Retinal pigment epithelial cell (primary cell): ENCODE measurements around the gene ALDH3B2.
"Not testable (repeated sequence)": the region's sequence is repeated elsewhere in the genome, so short reads cannot be mapped to it uniquely, and the experiment has no call there.

ENCODE experiments used
- DNase-seq: peaks from one replicate; pipeline ENCODE4 v3.0.0-alpha.2; 2010; ENCODE audit warnings: low read depth
- H3K4me3 ChIP-seq: 2 replicates; pipeline ENCODE4 v1.5.1; 2011; ENCODE audit warnings: mild to moderate bottlenecking, low read length, control low read depth, moderate library complexity
- TF ChIP-seq, protein P1 (sequence below): conservative IDR thresholded peaks from 2 replicates; pipeline ENCODE4 v1.5.1; 2011; ENCODE audit warnings: low read depth, low read length, control low read depth, inconsistent platforms

ALDH3B2 gene

DNA sequence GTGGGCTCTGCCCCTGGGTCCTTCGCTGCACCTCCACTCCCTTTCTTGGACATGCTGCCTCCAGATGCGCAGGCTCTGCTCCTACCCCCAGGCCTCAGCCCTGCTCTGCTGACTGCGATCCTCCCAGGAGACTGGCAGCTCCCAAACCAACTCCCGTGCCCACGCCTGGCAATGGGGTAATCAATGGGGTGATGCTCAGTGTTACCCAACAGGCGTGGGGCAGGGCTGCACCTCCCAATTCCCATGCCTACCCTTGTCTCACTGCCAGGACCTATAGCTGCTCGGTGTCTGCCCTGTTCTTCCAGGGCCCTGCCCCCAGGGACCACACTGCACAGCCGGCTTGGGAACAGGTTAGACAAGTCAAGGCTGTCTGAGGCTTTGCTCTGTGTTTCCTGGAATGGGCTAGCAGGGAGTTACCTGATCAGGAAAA lies at the start of gene ALDH3B2:
TSS of gene ALDH3B2 (minus strand) at position 182 of the 430 bp plus-strand sequence. CDS start 7,688 bp downstream, outside the sequence.
- H3K4me3 ChIP-seq: no peak within 1 kb of the TSS
- DNase-seq: no peak
- TF ChIP-seq, protein P1, sequence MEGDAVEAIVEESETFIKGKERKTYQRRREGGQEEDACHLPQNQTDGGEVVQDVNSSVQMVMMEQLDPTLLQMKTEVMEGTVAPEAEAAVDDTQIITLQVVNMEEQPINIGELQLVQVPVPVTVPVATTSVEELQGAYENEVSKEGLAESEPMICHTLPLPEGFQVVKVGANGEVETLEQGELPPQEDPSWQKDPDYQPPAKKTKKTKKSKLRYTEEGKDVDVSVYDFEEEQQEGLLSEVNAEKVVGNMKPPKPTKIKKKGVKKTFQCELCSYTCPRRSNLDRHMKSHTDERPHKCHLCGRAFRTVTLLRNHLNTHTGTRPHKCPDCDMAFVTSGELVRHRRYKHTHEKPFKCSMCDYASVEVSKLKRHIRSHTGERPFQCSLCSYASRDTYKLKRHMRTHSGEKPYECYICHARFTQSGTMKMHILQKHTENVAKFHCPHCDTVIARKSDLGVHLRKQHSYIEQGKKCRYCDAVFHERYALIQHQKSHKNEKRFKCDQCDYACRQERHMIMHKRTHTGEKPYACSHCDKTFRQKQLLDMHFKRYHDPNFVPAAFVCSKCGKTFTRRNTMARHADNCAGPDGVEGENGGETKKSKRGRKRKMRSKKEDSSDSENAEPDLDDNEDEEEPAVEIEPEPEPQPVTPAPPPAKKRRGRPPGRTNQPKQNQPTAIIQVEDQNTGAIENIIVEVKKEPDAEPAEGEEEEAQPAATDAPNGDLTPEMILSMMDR: no peak

DNA sequence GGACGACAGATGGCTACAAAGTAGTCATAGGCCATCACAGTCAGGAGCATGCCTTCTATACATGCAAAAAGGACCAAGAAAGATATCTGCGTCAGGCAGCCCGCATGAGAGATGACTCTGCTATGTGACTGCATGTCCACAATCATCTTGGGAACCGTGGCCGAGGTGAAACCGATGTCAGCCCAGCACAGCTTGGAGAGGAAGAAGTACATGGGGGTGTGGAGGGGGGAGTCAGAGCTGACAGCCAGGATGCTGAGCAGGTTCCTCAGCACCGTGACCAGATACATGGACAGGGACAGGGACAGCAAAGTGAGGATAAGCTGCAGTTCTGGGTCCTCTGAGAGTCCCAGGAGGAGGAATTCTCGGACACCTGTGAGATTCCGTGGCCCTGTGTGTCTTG lies 48.6 kb upstream of the ALDH3B2 start:
- not testable (repeated sequence) for DNase-seq, H3K4me3 ChIP-seq

DNA sequence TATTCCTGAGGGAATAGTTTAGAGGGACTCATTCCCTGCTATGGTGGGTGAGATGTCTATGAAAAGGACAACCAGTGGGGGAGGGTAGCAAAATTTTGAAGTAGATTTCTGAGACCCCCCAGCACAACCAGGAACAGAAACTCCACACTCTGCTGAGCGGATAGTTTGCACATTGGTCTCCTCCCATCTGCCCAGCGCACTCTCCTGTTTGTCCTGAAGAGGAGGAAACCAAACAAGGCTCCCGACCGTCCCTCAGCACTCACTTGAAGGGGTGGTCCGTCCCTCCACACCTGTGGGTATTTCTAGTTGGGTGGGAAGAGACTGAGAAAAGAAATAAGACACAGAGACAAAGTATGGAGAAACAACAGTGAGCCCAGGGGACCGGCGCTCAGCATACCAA lies 41.8 kb upstream of the ALDH3B2 start:
- not testable (repeated sequence) for H3K4me3 ChIP-seq, DNase-seq

GRCh38 chr11:67715801-67716200 lies 41.4 kb upstream of the ALDH3B2 start:
- DNase-seq, H3K4me3 ChIP-seq: not testable (repeated sequence)

GRCh38 chr11:67713892-67714509 lies 39.6 kb upstream of the ALDH3B2 start:
- TF ChIP-seq, protein P1: peak; percentile 20
- not testable (repeated sequence) for H3K4me3 ChIP-seq, DNase-seq

DNA sequence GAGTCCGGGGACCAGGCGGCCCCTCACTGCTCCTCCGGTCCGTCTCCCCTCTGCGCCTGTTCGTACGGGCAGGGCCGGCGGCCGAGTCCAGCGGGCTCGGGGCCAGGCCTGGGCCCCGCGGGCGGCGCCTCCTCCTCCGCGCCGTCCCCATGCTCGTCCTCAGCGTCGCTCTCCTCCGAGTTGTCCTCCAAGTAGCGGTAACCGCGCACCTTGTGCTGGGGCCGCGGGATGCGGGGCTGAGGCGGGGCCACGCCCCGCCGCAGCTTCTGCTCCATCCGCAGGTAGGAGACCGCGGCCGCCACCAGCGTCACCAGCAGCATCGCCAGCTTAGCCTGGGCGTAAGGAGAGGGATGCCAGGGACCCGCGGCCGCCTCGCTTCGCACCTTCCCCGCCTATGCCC lies 37.3 kb upstream of the ALDH3B2 start:
- DNase-seq, H3K4me3 ChIP-seq: not testable (repeated sequence)

DNA sequence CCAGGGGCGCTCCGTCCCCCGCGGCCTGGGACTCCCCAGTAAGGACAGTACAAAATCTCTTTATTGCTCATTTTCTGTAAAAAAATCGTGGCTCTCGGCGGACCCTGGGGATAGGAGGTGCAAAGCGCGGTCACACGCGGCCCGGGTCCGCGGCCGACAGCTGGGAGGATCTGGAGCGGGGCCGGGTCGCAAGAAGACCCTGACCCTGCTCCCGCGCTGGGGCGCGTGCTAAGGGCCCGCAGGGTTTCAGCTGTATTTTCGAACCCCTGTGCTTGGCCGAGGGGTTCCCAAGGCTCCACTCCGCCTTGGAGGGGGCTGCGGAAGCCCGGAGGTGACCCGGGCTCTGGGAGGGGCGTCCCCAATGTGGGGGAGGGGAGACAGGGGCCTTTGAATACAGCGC lies 36.8 kb upstream of the ALDH3B2 start:
- H3K4me3 ChIP-seq, DNase-seq: not testable (repeated sequence)

DNA sequence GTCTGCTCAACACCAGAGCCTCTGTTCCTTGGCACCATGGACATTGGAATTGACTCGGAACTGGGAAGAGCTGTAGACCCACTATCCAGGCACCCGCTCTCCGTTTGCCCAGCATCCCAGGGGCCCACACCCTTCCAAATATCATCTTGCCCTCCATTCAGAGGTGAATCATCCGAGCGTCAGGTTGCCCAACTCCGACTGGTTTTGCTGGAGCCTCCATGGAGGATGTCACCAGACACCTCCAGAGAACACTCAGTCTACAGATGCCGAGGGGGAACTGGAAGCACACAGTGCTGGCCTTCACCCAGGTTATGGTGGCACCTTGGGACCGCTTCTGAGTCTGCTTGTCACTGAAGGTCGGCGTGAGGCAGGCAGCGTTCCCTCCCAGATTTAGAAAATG lies 35.4 kb upstream of the ALDH3B2 start:
- not testable (repeated sequence) for DNase-seq, H3K4me3 ChIP-seq

DNA sequence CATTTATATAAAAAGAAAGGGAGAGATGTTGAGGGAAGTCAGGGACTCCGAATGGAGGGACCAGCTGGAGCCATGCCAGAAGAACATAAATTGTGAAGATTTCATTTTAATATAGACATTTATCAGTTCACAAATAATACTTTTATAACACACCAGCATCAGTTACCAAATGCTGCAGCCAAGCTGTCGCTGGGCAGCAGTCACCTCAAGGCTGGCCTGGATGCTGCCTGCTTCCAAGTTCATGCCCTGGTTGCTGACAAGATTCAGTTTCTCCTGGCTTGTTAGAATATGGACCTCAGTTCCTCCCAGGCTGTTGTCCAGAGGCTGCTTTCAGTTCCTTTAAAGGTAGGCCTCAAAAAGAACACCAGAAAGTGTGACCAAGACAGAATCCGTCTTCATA lies 30.8 kb upstream of the ALDH3B2 start:
- H3K4me3 ChIP-seq: no peak overlapping the region
- DNase-seq: no peak
- TF ChIP-seq, protein P1: no peak

GRCh38 chr11:67704524-67704923 lies 30.1 kb upstream of the ALDH3B2 start:
- DNase-seq: no peak
- TF ChIP-seq, protein P1: no peak
- no peak overlapping the region for H3K4me3 ChIP-seq

- not testable (repeated sequence) for H3K4me3 ChIP-seq, DNase-seq
Measured at GRCh38 chr11:67703709-67704108, 29.3 kb upstream of the ALDH3B2 start.
